HG02840 (cell line): ENCODE results near the gene PGA5.
"Not testable (repeated sequence)": the region's sequence is repeated elsewhere in the genome, so short reads cannot be mapped to it uniquely, and the experiment has no call there.

Source experiments
- ATAC-seq: cut with Tn5 transposase; IDR thresholded peaks from one replicate; pipeline ENCODE4 v1.9.1; 2021; ENCODE audit warnings: mild to moderate bottlenecking, moderate library complexity, moderate number of reproducible peaks; ENCODE audit not compliant: unreplicated experiment, low FRiP score

PGA5 gene

DNA sequence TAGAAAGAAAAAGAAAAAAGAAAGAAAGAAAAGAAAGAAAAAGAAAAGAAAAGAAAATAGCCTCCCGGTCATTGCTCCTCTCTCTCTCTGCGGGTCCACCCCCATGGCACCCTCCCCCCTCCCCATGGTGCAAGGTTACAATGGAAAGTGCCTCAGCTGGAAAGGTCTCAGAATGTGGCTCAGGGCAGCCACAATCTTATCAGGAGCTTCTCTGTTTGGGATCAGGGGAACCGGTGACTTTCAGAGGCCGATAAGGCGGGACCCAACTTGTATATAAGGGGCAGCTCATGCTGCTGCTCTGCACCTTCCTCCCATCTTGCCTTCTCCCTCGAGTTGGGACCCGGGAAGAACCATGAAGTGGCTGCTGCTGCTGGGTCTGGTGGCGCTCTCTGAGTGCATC lies at the start of gene PGA5:
Gene PGA5, plus strand, starts transcription at position 301 of the 400 bp plus-strand sequence. Its CDS starts 52 bp downstream, at position 353.
- ATAC-seq: not testable (repeated sequence)

DNA sequence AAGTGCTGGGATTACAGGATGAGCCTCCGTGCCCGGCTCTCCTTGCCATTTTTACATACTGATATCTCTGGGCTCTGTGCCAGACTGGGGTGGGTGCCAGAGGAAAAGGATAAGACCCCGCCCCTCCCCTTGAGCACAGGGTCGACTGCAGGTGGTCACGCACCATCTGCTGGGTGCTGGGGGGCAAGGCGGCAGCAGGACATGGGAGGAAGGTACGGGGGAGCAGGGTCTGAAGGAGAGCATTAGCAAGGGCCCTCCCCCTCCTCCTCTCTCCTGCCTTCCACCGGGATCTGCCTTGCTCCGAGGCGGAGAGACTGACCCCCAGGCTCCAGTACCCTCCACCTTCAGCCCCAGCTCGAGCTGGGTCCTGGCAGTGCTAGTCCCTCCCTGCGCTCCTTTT lies 47.4 kb upstream of the PGA5 start:
- ATAC-seq: no peak

DNA sequence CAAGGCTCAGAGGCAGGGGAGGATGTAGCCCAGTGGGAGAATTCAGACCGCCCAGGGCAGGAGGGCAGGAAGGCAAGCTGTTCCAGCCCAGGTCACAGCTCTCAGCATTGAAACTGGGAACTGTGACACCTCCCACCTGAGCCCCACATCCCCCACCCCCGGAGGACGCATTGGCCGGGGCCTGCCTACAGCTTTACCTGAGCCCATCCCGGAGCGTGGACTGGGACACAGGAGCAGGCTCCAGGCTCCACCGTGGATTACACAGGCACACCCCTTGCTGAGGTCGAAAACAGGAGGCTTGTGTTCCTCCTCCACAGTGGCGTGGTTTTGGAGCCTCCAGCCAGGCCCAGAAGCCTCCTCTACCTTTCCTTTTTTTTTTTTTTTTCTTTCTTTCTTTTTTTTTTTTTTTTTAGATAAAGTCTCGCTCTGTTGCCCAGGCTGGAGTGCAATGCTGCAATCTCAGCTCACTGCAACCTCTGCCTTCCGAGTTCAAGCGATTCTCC lies 46.8 kb upstream of the PGA5 start:
- ATAC-seq: no peak

DNA sequence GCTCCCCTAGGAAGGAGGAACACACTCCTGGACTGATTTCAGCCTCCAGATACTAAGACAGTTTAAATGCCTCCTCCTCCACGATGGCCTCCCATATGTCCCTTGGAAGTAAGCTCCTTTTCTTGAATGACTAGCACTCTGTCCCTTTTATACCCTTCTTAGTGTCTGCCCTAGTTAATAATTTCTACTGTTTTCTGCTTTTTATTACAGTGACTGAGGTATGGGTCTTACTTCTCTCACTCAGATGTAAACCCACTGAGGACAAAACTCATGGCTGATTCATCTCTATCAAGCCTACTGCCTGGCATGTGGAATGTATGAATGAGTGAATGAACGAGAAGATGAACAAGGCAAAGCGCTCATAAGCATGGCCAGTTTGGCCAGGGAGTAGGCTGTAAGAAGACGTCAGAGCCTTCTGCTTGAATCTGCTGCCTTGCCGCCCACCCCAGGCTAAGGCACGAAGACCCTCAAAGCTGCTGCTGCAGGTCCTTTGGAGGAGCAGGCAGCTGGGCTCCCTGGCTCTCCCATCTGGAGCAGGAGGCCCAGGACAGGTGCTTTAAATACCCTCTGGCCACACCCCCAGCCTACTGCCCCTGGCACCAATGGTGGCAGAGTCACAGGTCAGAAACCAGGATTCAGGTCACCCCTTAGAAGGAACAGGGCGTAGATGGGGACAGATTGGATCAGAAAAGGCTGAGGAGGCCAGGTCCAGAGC lies 45.8 kb upstream of the PGA5 start:
- no peak for ATAC-seq

DNA sequence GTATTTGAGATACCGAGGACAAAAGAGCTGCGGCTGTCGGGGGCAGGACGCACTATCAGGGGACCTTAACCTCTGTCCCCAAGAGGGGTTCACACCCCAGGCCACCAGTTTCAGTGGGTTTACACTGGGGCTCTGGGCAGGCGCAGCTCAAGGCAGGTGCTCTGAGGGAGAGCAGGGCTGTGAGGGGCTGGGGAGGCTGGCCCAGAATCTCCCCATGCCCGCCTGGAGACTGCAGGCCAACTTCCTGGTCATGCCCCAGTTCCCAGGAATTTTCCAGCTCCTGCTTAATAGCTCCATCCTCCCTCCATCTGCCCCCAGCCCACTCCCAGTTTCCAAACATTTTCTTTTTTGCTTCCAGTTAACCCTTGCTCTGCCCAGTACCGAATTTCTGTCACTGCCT lies 45.3 kb upstream of the PGA5 start:
- no peak for ATAC-seq

DNA sequence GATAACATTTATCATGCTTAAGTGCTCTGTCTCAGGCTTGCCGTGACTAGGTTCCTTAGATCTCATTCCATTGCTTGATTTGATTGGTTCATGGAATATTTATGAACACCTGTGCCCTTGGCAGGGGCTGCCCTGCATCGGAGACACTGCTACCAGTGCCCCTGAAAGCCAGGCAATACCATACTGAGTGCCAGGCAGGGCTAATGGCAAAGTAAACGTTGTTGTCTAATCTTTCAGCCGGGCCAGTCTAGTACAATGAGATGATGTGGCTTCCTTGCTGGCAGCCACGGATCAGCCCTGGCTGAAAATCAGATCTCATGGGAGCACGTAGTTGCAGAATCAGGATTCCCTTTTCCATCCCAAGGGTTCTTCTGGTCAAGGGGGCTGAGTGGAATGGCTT lies 42.6 kb upstream of the PGA5 start:
- ATAC-seq: no peak

DNA sequence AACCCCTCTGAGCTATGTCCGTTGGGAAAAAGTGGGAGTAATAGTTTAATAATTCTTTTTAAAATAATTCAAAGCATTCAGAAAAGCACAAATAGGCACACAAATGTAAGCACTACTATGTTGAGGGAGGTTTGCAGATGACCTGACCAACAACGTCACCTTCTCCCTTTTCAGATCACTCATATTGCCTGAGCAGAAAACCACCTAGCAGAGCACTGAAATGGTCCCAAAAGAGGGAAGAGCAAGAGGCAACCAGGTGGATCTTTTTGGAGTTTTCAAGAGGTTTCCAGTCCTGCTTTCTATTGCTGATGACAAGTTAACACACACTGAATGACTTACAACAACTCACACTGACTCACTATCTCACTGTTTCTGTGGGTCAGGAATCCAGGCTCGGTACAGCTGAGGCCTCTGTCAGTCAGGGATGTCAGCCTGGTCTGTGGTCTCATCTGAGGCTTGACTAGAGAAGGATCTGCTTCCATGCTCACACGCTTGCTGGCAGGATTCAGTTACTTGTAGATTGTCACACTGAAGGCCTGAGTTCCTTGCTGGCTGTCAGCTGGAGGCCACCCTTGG lies 41.9 kb upstream of the PGA5 start:
- ATAC-seq: no peak

DNA sequence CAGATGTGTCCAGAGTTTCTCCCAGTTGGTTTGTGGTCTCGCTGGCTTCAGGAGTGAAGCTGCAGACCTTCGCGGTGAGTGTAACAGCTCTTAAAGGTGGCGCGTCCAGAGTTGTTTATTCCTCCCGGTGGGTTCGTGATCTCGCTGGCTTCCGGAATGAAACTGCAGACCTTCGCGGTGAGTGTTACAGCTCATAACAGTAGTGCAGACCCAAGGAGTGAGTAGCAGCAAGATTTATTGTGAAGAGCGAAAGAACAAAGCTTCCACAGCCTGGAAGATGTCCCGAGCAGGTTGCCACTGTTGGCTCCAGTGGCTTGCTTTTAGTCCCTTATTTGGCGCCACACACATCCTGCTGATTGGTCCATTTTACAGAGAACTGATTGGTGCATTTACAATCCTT lies 39.5 kb upstream of the PGA5 start:
- ATAC-seq: no peak

DNA sequence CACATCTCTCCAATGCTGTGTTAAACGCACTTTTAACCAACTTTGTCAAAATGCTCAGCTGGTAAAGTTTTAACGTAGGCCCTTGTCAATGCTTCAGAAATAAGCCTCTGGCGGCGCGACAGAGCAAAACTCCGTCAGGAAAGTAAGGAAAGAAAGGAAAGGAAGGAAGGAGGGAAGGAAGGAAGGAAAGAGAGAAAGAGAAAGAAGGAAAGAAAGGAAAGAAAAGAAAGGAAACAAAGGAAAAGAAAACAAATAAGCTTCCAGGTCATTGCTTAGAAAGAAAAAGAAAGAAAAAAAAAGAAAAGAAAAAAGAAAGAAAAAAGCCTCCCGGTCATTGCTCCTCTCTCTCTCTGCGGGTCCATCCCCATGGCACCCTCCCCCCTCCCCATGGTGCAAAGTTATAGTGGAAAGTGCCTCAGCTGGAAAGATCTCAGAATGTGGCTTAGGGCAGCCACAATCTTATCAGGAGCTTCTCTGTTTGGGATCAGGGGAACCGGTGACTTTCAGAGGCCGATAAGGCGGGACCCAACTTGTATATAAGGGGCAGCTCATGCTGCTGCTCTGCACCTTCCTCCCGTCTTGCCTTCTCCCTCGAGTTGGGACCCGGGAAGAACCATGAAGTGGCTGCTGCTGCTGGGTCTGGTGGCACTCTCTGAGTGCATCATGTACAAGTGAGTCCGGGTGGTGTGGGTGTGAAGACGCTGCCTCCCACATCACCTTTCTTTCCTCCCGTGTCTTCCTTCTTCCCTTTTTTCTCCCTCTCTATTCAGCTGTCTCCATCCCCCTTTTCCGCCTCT lies 37.8 kb upstream of the PGA5 start, which contains the start of gene PGA3:
Gene PGA3, plus strand, starts transcription at position 566 of the 797 bp plus-strand sequence. Its CDS starts 50 bp downstream, at position 616.
- ATAC-seq: not testable (repeated sequence)

DNA sequence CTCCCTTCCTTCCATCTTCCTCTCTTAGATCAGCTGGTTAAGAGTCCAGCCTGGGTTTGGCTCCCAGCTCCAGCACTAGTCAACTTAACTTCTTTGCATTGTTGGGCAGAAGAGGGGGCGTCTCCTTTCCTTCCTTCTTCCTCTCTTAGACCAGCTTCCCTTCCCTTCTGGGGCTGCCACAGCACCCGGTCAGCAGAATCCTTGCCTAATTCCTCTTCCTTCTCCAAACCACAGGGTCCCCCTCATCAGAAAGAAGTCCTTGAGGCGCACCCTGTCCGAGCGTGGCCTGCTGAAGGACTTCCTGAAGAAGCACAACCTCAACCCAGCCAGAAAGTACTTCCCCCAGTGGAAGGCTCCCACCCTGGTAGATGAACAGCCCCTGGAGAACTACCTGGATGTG lies 37.1 kb upstream of the PGA5 start:
- ATAC-seq: not testable (repeated sequence)

DNA sequence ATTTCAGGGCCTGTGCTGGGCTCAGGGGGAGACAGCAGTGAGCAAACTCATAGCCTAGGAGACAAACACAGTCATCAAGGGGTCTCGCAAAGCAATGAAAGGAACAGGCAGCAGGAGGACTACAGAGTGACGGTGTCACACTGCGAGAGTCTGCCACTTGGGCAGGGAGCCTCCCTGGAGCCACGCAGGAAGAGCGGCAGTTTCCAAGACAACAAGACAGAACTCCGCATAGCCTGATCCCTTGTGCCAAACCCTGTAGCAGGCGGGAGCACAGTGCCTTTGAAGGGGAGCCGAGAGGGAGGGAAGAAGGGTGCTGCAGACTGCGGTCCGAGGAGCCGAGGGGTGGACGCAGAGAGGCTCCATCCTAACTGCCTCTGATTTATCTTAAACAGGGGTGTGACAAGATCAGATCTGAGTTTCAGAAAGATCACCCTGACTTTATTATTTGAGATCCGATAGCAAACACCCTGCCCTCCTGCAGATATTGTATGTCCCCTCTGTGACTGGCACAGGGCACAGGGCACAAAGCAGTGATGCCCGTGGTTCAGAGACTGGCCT lies 36.4 kb upstream of the PGA5 start:
- ATAC-seq: not testable (repeated sequence)

DNA sequence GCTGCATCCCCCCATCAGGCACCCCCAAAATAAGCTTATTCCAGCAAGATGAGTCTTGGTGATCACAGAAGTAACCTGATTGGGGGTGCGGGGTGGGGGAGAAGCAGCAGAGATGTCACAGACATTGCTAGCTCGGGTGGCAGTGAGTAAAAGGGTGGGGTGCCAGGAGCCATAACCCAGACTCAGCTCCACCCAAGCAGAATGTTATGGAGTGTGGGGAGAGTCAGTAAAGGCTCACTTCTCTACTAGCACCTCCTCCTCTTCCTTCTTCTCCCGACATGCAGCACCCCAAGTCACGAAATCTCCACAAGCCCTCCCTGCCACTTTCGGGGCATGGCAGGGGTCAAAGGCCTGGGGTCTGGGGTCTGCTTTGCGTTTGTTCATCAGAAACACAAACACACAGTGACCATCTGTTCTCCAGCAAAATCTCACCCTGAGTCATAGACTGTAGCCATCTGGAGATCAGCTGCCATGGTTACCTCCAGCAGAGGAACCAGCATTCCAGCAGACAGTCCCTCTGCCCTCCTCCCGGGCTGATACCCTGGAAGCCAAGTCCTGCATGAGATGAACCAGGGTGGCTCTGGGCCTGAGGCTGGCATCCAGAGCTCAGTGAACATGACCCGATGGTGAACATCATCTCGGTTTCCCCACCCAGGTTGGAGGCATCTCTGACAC lies 33.2 kb upstream of the PGA5 start:
- not testable (repeated sequence) for ATAC-seq

DNA sequence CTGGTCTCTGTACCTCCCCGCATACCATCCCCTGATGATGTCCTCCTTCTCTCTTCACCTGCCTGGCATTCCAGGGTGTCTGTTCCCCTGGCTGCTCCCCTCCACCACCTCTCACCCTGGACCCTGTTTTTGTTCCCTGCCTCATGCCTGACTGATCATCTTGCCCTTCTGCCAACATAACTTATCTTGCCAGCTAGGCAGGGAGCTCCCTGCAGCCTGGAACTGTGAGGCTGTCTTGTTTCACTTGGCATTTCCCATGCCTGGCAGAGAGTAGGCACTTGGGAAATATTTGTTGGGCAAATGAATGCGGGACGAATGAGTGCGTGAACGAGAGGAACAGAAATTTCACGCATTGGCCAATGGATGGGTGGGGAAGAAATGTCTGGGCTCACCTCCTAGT lies 30.3 kb upstream of the PGA5 start:
- ATAC-seq: not testable (repeated sequence)

DNA sequence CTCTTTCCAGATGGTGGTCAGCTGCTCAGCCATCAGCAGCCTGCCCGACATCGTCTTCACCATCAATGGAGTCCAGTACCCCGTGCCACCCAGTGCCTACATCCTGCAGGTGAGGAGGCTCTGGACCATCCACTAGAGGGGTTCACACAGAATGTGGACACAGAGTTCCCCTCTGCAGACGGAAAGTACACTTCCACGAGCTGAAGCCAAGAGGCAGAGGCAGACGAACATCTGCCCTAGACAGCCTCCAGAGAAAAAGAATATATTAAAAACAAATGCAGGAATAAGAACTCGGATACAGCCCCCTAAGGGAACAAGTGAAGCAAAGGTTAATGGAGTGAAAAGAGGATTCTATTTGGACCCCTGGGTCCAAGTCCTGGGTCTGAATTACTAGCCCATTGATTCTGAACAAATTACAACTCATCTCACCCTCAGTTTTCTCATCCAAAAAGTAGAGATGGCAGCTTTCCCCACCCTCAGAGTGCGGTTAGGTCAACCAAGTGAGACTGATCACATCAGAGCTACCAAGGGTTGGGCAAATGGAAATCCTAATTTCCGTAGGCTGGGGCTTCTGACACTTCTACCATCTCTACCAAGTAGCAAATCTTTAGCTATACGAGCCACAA lies 29.5 kb upstream of the PGA5 start:
- not testable (repeated sequence) for ATAC-seq

DNA sequence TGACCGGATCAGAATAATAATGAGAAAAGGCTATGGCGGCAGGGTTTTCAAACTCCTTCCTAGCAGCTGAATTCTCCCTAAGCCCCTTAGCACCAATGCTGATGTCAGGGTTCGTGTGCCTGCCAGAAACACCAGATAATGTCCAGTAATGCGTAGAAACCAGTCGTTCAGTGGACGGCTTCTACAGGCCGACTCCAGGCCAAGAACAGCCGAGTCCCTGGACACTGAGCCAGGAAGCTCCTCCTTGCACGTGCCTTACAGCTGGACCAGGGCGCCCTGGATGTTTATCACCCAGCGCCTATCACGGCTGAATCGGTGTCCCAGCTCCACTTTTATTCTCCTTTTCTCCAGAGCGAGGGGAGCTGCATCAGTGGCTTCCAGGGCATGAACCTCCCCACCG lies 28.8 kb upstream of the PGA5 start:
- ATAC-seq: not testable (repeated sequence)

DNA sequence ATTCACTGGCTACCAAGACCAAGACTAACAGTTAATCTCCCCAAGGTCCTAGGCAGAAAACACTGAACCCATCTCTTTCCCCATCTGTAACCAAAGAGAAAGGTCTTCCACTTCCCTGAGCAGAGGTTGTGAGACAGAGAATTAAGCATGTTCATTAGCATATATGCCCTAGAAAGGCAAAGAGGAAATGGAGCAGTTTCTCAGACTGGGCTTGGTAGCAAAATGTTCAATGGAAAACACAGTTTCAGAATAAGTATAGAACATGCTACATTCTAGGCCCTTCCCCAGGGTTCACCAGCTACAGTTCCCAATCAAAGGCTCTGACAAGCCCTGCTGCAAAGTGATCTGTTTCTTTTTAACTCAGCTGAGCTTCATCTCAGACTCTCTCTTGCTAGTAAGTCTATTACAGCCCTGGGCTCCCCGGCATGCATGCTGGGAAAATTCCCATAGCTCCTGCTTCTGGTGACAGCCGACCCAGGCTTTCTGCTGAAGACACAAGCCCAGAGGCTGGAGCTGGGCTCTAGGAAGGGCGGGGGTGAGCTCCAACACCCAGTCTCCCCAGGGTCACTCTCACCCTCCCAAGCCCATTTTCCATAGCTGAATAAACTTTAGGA lies 27.2 kb upstream of the PGA5 start:
- not testable (repeated sequence) for ATAC-seq

DNA sequence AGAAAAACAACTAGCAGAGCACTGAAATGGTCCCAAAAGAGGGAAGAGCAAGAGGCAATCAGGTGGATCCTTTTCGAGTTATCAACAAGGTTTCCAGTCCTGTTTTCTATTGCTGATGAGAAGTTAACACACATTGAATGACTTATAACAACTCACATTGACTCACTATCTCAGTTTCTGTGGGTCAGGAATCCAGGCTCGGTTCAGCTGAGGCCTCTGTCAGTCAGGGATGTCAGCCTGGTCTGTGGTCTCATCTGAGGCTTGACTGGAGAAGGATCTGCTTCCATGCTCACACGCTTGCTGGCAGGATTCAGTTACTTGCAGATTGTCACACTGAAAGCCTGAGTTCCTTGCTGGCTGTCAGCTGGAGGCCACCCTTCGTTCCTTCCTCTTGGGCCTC lies 22.7 kb upstream of the PGA5 start:
- ATAC-seq: not testable (repeated sequence)

DNA sequence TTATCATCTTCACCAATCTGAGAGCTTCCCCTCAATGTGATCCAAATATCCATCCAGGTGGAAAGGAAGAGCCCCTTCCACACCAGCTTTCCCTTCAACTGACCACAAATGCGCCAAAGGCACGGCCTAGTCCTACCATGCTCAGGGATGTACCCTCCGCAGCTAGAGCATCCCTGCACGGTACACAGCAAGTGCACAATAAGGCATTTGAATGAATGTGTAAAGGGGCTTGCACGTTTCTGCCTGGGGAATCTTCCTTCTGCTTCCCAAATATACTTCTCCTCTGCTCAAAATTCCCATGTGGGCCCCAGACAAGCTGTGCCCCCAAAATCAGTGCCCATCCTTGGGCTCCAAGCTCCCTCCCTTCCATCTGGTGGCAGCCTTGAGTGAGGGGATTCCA lies 22.0 kb upstream of the PGA5 start:
- not testable (repeated sequence) for ATAC-seq

DNA sequence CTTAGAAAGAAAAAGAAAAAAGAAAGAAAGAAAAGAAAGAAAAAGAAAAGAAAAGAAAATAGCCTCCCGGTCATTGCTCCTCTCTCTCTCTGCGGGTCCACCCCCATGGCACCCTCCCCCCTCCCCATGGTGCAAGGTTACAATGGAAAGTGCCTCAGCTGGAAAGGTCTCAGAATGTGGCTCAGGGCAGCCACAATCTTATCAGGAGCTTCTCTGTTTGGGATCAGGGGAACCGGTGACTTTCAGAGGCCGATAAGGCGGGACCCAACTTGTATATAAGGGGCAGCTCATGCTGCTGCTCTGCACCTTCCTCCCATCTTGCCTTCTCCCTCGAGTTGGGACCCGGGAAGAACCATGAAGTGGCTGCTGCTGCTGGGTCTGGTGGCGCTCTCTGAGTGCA lies 18.9 kb upstream of the PGA5 start, which contains the start of gene PGA4:
Gene PGA4, plus strand, starts transcription at position 301 of the 400 bp plus-strand sequence. Its CDS starts 54 bp downstream, at position 355.
- not testable (repeated sequence) for ATAC-seq
